HL-60 (cell line): ENCODE measurements around the gene BTBD9.

Experiments
- GABPA ChIP-seq: IDR thresholded peaks from 2 replicates; pipeline ENCODE4 v1.6.1; 2012; ENCODE audit warnings: low read depth
- POLR2AphosphoS5 ChIP-seq: IDR thresholded peaks from 2 replicates; pipeline ENCODE4 v1.6.1; 2012; ENCODE audit warnings: low read depth
- TF ChIP-seq, protein P1 (sequence below): IDR thresholded peaks from one replicate; pipeline ENCODE4 v1.5.1; 2011; ENCODE audit warnings: low read length, control low read depth, inconsistent platforms; ENCODE audit not compliant: insufficient read depth
- TF ChIP-seq, protein P2 (sequence below): IDR thresholded peaks from 2 replicates; pipeline ENCODE4 v1.6.1; 2012; ENCODE audit warnings: low read depth; ENCODE audit not compliant: insufficient replicate concordance

DNA sequence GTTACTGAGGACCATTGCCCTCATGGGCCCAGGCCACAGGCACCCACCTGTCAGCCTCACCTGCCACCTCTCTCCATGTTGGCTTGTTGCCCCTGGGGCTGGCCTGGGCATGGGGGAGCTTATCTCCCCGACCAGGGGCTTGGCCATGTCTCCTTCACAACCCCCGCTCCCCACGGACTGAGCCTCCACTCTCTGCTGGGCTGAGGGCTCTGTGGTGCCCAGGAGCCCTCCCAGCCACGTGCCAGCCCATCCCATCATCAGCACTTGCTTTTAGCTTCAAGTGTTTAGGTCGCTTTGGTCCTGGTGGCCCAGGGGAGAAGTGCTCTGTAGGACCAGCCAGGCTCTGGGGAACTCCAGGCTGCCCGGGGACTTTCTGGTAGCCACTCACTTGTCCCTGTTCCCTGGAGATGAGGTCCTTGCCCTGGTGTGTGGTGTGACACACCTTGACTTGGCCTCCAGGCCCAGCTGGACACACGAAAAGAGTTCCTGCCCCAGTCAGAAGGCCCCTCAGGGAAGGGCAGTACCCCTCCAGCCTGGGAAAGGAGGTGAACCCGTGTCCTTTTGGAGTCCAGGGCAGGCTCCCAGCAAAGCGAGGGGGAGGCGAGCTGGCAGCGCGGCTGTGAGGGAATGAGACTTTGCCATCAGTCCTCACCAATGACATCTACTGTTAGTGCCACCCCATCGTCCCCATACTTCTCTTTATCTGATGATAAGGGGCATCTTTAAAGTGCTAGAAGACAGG, 467.6 kb downstream of the BTBD9 start:
- TF ChIP-seq, protein P1, sequence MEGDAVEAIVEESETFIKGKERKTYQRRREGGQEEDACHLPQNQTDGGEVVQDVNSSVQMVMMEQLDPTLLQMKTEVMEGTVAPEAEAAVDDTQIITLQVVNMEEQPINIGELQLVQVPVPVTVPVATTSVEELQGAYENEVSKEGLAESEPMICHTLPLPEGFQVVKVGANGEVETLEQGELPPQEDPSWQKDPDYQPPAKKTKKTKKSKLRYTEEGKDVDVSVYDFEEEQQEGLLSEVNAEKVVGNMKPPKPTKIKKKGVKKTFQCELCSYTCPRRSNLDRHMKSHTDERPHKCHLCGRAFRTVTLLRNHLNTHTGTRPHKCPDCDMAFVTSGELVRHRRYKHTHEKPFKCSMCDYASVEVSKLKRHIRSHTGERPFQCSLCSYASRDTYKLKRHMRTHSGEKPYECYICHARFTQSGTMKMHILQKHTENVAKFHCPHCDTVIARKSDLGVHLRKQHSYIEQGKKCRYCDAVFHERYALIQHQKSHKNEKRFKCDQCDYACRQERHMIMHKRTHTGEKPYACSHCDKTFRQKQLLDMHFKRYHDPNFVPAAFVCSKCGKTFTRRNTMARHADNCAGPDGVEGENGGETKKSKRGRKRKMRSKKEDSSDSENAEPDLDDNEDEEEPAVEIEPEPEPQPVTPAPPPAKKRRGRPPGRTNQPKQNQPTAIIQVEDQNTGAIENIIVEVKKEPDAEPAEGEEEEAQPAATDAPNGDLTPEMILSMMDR = no peak
- no peak for TF ChIP-seq POLR2AphosphoS5
- TF ChIP-seq, protein P2, sequence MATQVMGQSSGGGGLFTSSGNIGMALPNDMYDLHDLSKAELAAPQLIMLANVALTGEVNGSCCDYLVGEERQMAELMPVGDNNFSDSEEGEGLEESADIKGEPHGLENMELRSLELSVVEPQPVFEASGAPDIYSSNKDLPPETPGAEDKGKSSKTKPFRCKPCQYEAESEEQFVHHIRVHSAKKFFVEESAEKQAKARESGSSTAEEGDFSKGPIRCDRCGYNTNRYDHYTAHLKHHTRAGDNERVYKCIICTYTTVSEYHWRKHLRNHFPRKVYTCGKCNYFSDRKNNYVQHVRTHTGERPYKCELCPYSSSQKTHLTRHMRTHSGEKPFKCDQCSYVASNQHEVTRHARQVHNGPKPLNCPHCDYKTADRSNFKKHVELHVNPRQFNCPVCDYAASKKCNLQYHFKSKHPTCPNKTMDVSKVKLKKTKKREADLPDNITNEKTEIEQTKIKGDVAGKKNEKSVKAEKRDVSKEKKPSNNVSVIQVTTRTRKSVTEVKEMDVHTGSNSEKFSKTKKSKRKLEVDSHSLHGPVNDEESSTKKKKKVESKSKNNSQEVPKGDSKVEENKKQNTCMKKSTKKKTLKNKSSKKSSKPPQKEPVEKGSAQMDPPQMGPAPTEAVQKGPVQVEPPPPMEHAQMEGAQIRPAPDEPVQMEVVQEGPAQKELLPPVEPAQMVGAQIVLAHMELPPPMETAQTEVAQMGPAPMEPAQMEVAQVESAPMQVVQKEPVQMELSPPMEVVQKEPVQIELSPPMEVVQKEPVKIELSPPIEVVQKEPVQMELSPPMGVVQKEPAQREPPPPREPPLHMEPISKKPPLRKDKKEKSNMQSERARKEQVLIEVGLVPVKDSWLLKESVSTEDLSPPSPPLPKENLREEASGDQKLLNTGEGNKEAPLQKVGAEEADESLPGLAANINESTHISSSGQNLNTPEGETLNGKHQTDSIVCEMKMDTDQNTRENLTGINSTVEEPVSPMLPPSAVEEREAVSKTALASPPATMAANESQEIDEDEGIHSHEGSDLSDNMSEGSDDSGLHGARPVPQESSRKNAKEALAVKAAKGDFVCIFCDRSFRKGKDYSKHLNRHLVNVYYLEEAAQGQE = no peak
- no peak for TF ChIP-seq GABPA
